D721Med (cell line): ENCODE results near the gene PAFAH2.
"Not testable (repeated sequence)": the region's sequence is repeated elsewhere in the genome, so short reads cannot be mapped to it uniquely, and the experiment has no call there.

Source experiments
- DNase-seq: peaks from one replicate; pipeline ENCODE4 v3.0.0; 2011; ENCODE audit warnings: low spot score; ENCODE audit not compliant: insufficient read length
- FAIRE-seq: peaks from 2 replicates; lab custom pipeline; 2011; peaks lifted over from hg19 to GRCh38; lab: Jason Lieb, UNC
- TF ChIP-seq, protein P1 (sequence below): IDR thresholded peaks from 2 replicates; pipeline ENCODE4 v1.5.1; 2012; ENCODE audit warnings: mild to moderate bottlenecking, control low read depth; ENCODE audit not compliant: insufficient read depth; ENCODE audit errors: missing control alignments

PAFAH2 gene

DNA sequence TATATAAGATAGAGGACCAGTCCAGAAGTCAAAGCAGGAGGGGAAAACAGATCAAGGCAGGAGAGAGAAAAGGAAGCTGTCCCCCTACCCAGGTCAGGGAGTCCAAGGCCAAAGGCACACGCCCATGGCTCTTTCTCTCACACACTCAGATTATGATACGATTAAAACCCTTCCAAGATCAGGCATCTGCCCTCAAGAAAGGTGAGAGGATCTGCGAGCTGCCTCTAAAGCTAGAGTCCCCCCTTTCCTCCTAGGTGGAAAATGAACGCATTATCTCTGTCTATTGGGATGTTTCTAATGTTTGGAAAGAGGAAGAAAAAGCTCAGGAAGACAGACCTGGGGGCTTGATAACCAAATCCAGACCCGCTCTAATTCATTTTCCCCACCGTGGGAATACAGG lies 7.6 kb downstream of the PAFAH2 start:
- FAIRE-seq (no peak), DNase-seq (no peak)
- TF ChIP-seq, protein P1, sequence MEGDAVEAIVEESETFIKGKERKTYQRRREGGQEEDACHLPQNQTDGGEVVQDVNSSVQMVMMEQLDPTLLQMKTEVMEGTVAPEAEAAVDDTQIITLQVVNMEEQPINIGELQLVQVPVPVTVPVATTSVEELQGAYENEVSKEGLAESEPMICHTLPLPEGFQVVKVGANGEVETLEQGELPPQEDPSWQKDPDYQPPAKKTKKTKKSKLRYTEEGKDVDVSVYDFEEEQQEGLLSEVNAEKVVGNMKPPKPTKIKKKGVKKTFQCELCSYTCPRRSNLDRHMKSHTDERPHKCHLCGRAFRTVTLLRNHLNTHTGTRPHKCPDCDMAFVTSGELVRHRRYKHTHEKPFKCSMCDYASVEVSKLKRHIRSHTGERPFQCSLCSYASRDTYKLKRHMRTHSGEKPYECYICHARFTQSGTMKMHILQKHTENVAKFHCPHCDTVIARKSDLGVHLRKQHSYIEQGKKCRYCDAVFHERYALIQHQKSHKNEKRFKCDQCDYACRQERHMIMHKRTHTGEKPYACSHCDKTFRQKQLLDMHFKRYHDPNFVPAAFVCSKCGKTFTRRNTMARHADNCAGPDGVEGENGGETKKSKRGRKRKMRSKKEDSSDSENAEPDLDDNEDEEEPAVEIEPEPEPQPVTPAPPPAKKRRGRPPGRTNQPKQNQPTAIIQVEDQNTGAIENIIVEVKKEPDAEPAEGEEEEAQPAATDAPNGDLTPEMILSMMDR: no peak

DNA sequence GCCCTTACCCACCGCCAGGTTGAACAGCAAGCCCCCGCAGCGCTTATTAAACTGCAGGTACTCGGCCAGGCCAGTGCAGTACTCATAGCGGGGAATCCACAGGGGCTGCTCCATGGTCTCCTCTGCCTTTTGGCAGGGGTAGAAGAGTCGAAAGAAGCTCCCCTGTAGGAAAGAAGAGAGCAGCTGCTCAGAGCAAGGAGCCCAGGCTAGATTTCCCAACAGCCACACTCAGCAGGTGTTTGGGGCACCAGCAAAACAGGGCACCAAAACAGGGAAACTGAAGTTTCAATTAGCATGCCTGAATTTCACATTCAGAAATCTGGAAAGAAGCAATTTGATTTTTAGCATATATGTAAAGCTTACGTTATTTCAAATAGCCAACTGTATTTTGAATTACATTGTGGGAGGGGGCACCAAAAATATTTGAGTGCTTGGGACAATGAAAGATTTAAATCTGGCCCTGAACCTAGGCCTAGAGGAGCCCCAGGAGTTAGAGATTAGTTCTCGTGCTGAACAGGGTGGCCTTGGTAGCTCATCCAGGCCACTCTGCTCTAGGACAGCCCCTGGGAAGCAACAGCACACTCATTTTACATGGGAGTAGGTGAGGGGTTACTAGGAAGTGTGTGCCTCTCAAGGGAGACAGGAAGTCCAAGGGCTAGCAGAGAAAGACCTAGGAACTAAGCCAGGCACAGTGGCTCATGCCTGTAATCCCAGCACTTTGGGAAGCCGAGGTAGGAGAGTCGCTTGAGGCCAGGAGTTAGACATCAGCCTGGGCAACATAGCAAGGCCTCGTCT lies 8.2 kb downstream of the PAFAH2 start:
- TF ChIP-seq, protein P1: no peak
- no peak for FAIRE-seq
- DNase-seq: no peak

DNA sequence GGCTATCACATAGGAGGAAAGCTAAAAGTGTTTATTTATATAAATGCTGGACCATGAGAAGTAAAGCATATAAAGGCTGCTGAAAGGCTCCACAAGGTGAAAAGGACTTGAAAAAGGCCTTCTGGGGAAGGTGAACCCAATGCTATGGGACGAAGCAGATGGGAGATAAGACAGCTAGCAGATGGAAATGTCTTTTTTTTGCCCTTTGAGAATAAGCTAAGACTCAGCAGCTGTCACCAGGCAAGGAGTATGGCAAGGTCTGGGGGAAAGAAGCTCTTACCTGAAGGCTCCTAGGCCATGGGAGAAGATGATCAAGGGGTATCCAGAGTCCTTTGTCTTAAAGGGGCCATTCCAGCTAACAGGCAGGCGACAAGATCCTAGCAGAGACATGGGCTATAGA lies 9.9 kb downstream of the PAFAH2 start:
- DNase-seq (no peak), FAIRE-seq (no peak)
- TF ChIP-seq, protein P1: no peak

DNA sequence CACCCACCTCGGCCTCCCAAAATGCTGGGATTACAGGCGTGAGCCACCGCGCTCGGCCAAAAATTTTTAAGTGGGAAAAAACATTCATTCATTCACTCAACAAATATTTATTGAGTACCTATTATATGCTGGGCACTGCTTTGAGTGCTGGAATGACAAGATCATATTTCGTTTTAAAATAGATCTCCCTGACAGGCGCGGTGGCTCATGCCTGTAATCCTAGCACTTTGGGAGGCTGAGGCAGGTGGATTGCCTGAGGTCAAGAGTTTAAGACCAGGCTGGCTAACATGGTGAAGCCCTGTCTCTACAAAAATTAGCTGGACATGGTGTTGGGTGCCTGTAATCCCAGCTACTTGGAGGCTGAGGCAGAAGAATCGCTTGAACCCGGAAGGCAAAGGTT lies 11.1 kb downstream of the PAFAH2 start:
- FAIRE-seq: not testable (repeated sequence)

DNA sequence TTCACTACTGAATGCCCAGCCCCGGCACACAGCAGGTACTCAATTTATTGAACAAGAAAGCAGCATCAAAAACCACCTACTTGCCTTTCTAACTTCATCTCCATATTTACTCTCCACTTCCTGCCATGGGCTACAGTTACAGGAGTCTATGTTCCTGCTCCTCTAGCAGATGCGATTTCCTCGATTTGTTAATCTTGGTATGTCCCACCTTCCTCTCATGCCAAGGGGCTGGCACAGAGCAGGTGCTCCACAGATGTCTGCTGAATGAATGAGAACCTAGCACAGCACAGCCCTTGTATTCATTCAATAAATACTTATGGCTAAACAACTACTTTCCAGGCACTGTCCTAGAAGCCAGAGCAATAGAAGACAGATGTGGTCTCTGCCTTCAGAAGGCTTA lies 12.2 kb downstream of the PAFAH2 start:
- FAIRE-seq: no peak
- no peak for DNase-seq
- TF ChIP-seq, protein P1: no peak

More for the DNA sequence above, 11.1 kb downstream of the PAFAH2 start:
- not testable (repeated sequence) for DNase-seq

DNA sequence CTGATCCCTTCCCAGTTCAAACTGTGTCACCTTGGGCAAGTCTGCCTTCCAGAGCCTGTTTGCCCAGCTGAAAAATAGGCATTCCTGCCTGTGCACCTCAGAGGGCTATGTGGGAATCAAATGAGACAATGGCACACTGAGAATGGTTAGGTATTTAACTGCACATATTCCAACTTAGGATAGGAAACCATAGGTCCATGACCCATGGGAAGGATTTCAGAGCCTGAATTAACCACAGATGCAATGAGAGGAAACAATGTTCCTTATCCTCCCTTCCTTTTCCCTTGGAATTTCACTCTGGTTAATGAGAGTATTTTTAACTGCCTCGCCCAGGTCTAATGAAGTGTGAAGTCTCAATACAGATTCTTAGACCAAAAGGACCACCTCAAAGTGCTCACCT lies 12.7 kb downstream of the PAFAH2 start:
- DNase-seq (no peak), FAIRE-seq (no peak)
- TF ChIP-seq, protein P1: no peak

DNA sequence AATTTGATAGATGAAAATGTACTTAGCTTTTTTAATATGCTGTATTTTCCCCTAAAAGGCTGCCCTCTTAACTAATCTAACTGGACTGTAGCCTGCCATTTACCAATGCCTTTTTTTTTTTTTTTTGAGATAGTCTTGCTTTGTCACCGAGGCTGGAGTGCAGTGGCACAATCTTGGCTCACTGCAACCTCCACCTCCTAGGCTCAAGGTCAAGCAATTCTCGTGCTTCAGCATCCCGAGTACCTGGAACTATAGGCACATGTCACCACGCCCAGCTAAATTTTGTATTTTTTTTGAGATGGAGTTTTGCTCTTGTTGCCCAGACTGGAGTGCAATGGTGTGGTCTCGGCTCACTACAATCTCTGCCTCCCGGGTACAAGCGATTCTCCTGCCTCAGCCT lies 18.7 kb downstream of the PAFAH2 start:
- TF ChIP-seq, protein P1: no peak
- DNase-seq: no peak
- no peak for FAIRE-seq

DNA sequence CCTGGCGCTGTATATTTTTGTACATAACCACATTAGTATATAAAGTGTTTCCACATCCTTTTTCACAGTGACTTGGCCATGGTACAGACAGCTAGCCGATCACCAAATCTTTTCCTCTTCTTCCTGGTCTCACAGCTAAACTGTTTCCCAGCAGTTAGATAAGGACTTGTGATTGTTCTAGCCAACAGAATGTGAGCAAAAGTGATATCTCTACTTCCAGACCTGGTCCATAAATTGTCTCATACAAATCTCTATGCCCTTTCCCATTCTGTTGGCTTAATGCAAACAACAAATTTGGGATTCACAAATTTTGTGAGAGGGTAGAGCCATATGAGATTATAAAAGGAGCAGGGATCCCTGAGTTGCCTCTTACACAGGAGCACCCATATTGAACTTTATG lies 19.5 kb downstream of the PAFAH2 start:
- no peak for FAIRE-seq
- TF ChIP-seq, protein P1: no peak
- no peak for DNase-seq
